Endometrium (tissue), 2 donors: ENCODE results near the gene ASZ1.

Experiments used
- FAIRE-seq: peaks from 2 replicates; lab custom pipeline; 2012; peaks lifted over from hg19 to GRCh38; lab: Jason Lieb, UNC
- donor health status: control.
- donor health status: control.

ASZ1 gene

GRCh38 chr7:117338020-117338419 is 89.3 kb downstream of the ASZ1 start:
- no peak for FAIRE-seq

- FAIRE-seq, result no peak
Measured at GRCh38 chr7:117333168-117333567, 94.1 kb downstream of the ASZ1 start.

DNA sequence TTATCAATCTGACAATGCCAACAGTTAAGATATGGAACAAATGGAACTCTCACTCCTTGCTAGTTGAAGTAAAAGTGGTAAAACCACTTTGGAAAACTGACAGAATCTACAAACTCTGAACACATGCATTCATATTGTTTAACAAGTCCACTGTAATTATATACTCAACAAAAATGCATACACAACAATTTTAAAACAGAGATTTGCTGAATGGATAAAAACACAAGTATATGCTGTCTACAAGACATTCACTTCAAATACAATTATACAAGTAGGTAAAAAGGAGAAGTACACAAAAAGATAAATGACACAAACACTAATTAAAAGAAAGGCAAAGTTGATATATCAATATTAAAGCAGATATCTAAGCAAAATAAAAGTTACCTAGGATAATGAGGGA is 95.3 kb downstream of the ASZ1 start:
- no peak for FAIRE-seq

DNA sequence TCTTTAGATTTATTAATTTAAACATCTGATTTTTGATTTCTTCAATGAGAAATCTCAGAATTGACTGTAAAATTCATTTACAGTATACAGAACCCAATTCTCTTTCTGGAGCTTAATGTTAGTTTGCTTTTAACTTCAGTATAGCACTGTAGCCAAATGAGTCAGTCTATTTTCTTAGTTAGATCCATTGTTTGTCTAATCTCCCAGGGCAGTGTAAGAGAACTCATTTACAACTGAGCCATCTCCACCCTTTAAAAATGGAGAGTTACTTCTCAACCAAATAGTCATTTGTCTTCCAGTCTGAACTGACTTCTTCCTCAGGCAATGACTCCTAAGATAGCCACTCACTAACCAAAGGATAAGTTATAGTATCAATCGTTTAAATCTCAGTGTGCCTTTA is 101.5 kb downstream of the ASZ1 start:
- FAIRE-seq, result peak; percentile 12

GRCh38 chr7:117324960-117325359 is 102.3 kb downstream of the ASZ1 start:
- FAIRE-seq, result peak; percentile 69

GRCh38 chr7:117323851-117324711 is 103.2 kb downstream of the ASZ1 start:
- peak; percentile 48 for FAIRE-seq

GRCh38 chr7:117323305-117323850 is 103.9 kb downstream of the ASZ1 start:
- FAIRE-seq, result no peak

DNA sequence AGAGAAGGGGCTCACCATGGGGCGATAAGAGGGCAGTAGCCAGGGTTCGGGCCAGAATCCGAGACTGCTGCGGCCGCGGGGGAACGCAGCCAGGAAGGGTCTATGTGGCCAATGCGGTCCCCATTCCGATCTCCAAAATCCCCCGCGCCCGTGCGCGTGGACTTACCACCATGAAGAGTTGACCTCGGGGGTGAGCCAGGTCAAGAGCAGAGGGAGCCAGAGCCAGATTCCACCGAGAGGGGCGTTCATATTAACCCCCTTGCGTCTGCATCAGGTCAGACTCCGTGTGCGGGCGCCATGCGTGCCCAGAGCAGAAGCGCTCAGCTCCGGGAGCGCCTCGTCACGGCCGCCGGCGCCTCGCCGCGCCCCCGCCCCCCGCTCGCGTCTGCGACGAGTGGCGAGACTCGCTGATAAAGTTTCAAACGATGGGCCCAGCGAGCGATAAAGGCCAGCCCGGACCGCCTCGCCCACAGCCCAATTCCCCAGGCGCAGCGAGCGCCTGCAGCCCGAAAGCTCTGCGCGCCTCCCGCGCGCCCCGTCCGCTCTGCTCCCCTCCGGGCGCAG is 104.5 kb downstream of the ASZ1 start, which contains the start of gene WNT2:
Gene WNT2, minus strand, starts transcription at position 318 of the 564 bp plus-strand sequence. Its CDS starts 69 bp downstream, at position 249.
- no peak for FAIRE-seq

DNA sequence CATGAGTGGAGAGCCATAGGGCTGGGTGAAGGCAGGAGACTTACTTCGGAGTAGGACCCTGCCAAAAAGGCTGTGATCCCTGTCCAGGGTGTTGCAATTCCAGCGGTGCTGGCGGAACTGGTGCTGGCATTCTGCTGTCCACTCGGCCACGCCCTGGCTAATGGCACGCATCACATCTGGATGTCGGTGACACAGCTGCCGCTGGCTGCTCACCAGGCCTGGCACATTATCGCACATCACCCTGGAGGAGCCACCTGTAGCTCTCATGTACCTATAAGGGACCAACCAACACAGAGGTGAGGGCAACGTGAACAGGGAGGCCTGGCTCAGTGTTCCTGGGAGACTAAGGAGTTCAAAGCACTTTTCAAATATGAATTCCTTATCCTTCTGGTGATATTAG is 106.8 kb downstream of the ASZ1 start:
- FAIRE-seq, result no peak

DNA sequence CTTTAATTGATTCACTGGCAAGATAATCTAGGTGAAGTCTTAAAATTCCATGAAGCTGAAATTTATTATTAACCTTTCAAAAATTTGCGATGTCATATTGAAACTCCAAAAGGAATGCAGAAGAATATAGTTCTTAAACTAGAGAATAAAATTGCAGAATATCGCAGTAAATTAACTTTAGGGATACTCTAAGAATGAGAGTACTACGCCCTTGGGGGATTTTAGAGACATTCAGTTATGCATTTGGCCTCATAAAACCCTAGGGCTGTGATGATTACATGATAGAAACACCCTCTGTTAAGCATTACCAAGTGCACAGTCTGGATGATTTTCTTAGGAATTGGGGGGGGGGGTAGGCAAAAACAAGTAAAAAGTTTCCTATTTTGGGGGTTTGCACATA is 108.1 kb downstream of the ASZ1 start:
- no peak for FAIRE-seq

- no peak for FAIRE-seq
Measured at GRCh38 chr7:117313582-117313981, 113.7 kb downstream of the ASZ1 start.
